Effector memory CD8-positive, alpha-beta T cell (primary cell): ENCODE results near the gene DNAJB14.

Experiments used
- ATAC-seq: fragments of 150-1000 bp; cut with Tn5 transposase; replicated peaks from 2 replicates; pipeline ENCODE4 v1.10.0; 2021; ENCODE audit warnings: mild to moderate bottlenecking, moderate library complexity
- DNase-seq, 3 experiments: peaks; one replicate each; pipeline ENCODE4 v3.0.0; 2021
- H3K27ac Mint-ChIP-seq, 2 donors: one replicate each; pipeline ENCODE4 v1.8.0; 2022; ENCODE audit warnings: mild to moderate bottlenecking in 2 of 2, mixed read lengths in 2 of 2, moderate library complexity in 2 of 2
- H3K27me3 Mint-ChIP-seq, 2 donors: one replicate each; pipeline ENCODE4 v1.8.0; 2022; ENCODE audit warnings: mixed read lengths in 2 of 2
- H3K36me3 Mint-ChIP-seq: one replicate; pipeline ENCODE4 v1.8.0; 2022; ENCODE audit warnings: mild to moderate bottlenecking, moderate library complexity, mixed read lengths; ENCODE audit not compliant: insufficient read depth
- H3K4me1 Mint-ChIP-seq, 2 donors: one replicate each; pipeline ENCODE4 v1.8.0; 2022; ENCODE audit warnings: low read depth in 2 of 2, mixed read lengths in 2 of 2
- H3K4me3 Mint-ChIP-seq, 2 donors: one replicate each; pipeline ENCODE4 v1.8.0; 2022; ENCODE audit warnings: mild to moderate bottlenecking in 2 of 2, mixed read lengths in 2 of 2, moderate library complexity in 2 of 2
- H3K9me3 Mint-ChIP-seq, 2 donors: one replicate each; pipeline ENCODE4 v1.8.0; 2022; ENCODE audit warnings: mixed read lengths in 2 of 2

The DNAJB14 gene

DNA sequence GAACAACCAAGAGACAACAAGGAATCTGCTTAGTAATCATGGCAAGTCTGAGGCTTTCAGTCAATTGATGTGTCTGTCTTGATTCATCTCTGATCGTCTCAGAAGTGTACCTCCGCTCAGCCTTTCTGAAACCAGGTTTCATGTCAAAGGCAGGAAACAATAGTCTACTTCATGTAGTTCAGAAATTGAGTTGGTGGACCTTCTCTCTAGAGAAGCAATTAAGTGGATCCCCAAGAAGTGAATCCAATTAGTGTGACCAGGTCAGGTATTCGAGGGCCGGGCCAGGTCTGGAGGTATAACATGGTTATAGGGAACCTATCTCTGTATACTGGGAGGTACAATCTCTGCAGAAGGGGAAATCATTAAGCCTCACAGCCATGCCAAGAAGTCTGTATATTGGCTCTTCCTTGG is 97.8 kb downstream of the DNAJB14 start:
- ATAC-seq (no peak), DNase-seq (no peak)
- no peak overlapping the region for H3K4me3 Mint-ChIP-seq
- H3K9me3 Mint-ChIP-seq: no peaks in the 10 kb centered on the region
- H3K27me3 Mint-ChIP-seq: no peaks in the 10 kb centered on the region
- H3K27ac Mint-ChIP-seq: peak overlapping the region in 1 of 2 donors; percentile 1
- H3K36me3 Mint-ChIP-seq: no peaks in the 10 kb centered on the region
- peaks cover 9 to 11% of the 10 kb centered on the region in 2 donors for H3K4me1 Mint-ChIP-seq

DNA sequence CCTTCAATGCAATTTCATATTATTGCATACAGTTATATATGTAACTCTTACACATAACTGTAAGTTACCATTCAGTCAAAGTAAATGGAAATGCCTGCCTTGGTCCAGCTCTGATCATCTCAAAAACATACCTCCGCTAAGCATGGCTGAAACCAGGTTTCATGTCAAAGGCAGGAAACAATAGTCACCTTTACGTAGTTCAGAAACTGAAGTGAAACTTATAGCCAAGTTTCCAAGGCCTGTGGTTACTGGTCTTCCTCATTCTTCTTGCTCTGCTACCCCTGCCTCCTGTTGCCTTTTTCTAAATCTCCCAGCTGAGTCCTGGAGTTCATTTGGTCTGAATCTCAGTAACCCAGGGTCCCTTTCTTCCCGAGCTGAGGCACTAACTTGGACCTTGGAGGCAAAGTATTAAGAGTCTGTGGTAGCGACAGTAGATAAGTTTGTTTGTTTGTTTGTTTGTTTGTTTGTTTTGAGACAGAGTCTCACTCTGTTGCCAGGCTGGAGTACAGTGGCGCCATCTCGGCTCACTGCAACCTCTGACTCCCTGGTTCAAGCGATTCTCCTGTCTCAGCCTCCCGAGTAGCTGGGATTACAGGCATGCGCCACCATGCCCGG is 98.9 kb downstream of the DNAJB14 start:
- H3K9me3 Mint-ChIP-seq: no peaks in the 10 kb centered on the region
- H3K4me3 Mint-ChIP-seq: peak overlapping the region in 1 of 2 donors; percentile 17
- H3K36me3 Mint-ChIP-seq: peaks cover 5% of the 10 kb centered on the region
- H3K27ac Mint-ChIP-seq: peak overlapping the region in 1 of 2 donors; percentile 60
- H3K27me3 Mint-ChIP-seq: no peaks in the 10 kb centered on the region
- ATAC-seq (peak; percentile 29), DNase-seq (no peak)
- peaks cover 9 to 11% of the 10 kb centered on the region in 2 donors for H3K4me1 Mint-ChIP-seq

DNA sequence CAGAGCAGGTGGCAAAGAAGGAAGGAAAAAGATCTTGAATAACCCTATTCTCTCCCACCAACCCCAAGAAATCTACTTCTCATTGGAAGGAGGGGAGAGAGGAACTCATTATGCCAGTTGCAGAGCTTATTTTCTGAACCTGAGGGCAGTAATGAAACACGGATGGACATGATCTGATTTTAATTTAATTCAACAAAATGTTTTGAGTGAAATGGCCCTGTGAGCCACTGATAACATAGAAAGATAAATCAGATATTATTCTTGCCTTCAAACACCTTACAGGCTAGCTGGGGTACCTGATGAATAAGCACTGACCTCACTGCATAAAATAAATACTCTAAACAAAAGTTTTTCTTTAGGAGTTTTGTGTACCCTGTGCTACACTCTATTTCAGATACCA is 99.5 kb downstream of the DNAJB14 start:
- Mint-ChIP-seq H3K9me3 (no peaks in the 10 kb centered on the region), H3K36me3 (peaks cover 5% of the 10 kb centered on the region), H3K27ac (no peak overlapping the region), H3K4me3 (no peak overlapping the region), H3K4me1 (peaks cover 6 to 8% of the 10 kb centered on the region in 2 donors), H3K27me3 (no peaks in the 10 kb centered on the region)
- ATAC-seq: no peak
- DNase-seq: no peak
